Measurements from ENCODE around the gene SLC35E1. TPM values are rescaled to one million over a fixed set of nuclear protein-coding genes. Genes with fewer than 3 reads are reported as not detected.

SLC35E1 gene
- total RNA-seq, 2 experiments from 2014 or later = 40.6 to 43.1 TPM

DNA sequence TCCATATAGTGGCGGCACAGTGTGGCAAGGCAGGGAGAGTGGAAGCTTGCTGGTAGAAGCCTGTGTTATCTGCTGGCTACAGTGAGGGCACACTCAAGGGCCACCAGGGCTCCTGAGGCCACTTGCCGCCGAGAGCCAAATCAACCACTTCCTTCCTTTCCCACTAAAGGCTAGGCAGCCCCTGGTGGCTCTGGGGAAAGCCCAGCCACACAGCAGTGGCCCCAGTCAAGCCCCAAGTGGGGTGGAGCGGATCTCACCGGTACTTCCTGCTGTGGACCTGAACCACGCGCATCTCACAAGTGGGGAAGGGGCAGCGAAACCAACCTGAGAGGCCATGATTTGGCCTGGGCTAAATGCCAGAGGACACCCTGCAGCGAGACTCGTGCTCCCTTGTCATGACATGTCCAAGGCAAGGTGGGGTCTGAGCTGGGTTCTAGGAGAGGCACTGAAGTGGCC lies 21.9 kb upstream of the SLC35E1 start:
- Mint-ChIP-seq H3K9me3 (no peaks in the 10 kb centered on the region), H3K36me3 (ENCODE audit: low read depth) (peaks cover 5% of the 10 kb centered on the region), H3K27ac (peak overlapping the region; percentile 91), H3K4me1 (peaks cover 77% of the 10 kb centered on the region), H3K27me3 (no peaks in the 10 kb centered on the region), H3K4me3 (peak overlapping the region; percentile 65)
- ChIA-PET POLR2A (interaction anchor here (0.6 kb wide), 1 partner anchor 129 kb away, joined by 3 read pairs; no protein-coding TSS in a partner anchor), CTCF (interaction anchor here (1.3 to 1.5 kb wide), 2 partner anchors 10 to 24 kb away, joined by 3 to 6 read pairs; no protein-coding TSS in a partner anchor)
- peak; percentile 61 for DNase-seq

DNA sequence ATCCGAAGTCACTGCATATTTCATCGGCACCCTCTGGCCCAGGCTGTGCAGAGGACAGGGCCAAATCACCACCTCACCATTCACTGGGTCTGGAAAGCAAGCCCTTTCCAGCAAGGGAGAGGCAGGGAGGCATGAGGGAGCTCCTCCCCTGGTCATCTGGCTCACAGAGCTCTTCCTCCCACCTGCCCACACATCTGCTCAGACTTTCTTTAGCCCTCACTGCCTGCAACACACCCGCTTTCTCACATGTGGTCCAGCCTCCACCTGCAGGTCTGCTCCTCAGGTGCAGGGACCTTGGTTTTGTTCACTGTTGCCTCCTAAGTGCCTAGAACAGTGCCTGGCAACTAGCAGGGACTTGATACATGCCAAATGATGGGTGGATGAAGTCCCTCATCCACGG lies 21.0 kb upstream of the SLC35E1 start:
- H3K36me3 Mint-ChIP-seq (ENCODE audit: low read depth) = peaks cover 5% of the 10 kb centered on the region
- ChIA-PET POLR2A (no interaction called here), CTCF (interaction anchor here (1.5 kb wide), 1 partner anchor 9 kb away, joined by 6 read pairs; no protein-coding TSS in a partner anchor)
- no peaks in the 10 kb centered on the region for H3K27me3 Mint-ChIP-seq
- no peaks in the 10 kb centered on the region for H3K9me3 Mint-ChIP-seq
- no peak overlapping the region for H3K4me3 Mint-ChIP-seq
- H3K4me1 Mint-ChIP-seq = peaks cover 83% of the 10 kb centered on the region
- DNase-seq = no peak
- H3K27ac Mint-ChIP-seq = no peak overlapping the region

GRCh38 chr19:16591803-16592556 lies 19.8 kb upstream of the SLC35E1 start:
- CTCF ChIA-PET = interaction anchor here (1.0 to 1.3 kb wide), 4 partner anchors 8 to 18 kb away, joined by 3 to 4 read pairs (median 3); no protein-coding TSS in a partner anchor
- peaks cover 88% of the 10 kb centered on the region for H3K4me1 Mint-ChIP-seq
- POLR2A ChIA-PET = no interaction called here

GRCh38 chr19:16590876-16591802 lies 18.9 kb upstream of the SLC35E1 start:
- Mint-ChIP-seq H3K27ac (no peak overlapping the region), H3K4me1 (peaks cover 90% of the 10 kb centered on the region), H3K36me3 (ENCODE audit: low read depth) (peaks cover 5% of the 10 kb centered on the region), H3K27me3 (no peaks in the 10 kb centered on the region), H3K9me3 (no peaks in the 10 kb centered on the region), H3K4me3 (no peak overlapping the region)
- DNase-seq = no peak
- ChIA-PET CTCF (interaction anchor here (1.1 to 1.3 kb wide), 3 partner anchors 10 to 19 kb away, joined by 3 to 4 read pairs (median 3); no protein-coding TSS in a partner anchor), POLR2A (no interaction called here)

More at GRCh38 chr19:16591803-16592556, 19.8 kb upstream of the SLC35E1 start:
- H3K27ac Mint-ChIP-seq = no peak overlapping the region
- H3K36me3 Mint-ChIP-seq (ENCODE audit: low read depth) = peaks cover 5% of the 10 kb centered on the region
- H3K9me3 Mint-ChIP-seq = no peaks in the 10 kb centered on the region
- no peak overlapping the region for H3K4me3 Mint-ChIP-seq
- no peaks in the 10 kb centered on the region for H3K27me3 Mint-ChIP-seq
- DNase-seq = no peak

GRCh38 chr19:16589917-16590316 lies 17.7 kb upstream of the SLC35E1 start:
- DNase-seq = no peak
- POLR2A ChIA-PET = no interaction called here
- H3K4me1 Mint-ChIP-seq = peaks cover 90% of the 10 kb centered on the region
- CTCF ChIA-PET = interaction anchor here (0.9 kb wide), 1 partner anchor 10 kb away, joined by 3 read pairs; no protein-coding TSS in a partner anchor
- no peak overlapping the region for H3K27ac Mint-ChIP-seq
- no peak overlapping the region for H3K4me3 Mint-ChIP-seq
- H3K27me3 Mint-ChIP-seq = no peaks in the 10 kb centered on the region
- H3K36me3 Mint-ChIP-seq (ENCODE audit: low read depth) = peaks cover 5% of the 10 kb centered on the region
- no peaks in the 10 kb centered on the region for H3K9me3 Mint-ChIP-seq

- peak overlapping the region; percentile 88 for H3K27ac Mint-ChIP-seq
- peaks cover 90% of the 10 kb centered on the region for H3K4me1 Mint-ChIP-seq
- peaks cover 5% of the 10 kb centered on the region for H3K36me3 Mint-ChIP-seq (ENCODE audit: low read depth)
- DNase-seq = no peak
- no peaks in the 10 kb centered on the region for H3K27me3 Mint-ChIP-seq
- POLR2A ChIA-PET = interaction anchor here (0.6 kb wide), 1 partner anchor 1256 kb away, joined by 3 read pairs; no protein-coding TSS in a partner anchor
- no peak overlapping the region for H3K4me3 Mint-ChIP-seq
- H3K9me3 Mint-ChIP-seq = no peaks in the 10 kb centered on the region
- CTCF ChIA-PET = interaction anchor here (1.3 to 1.7 kb wide), 2 partner anchors 10 to 38 kb away, joined by 3 to 4 read pairs; no protein-coding TSS in a partner anchor
Measured at GRCh38 chr19:16588824-16589577, 16.8 kb upstream of the SLC35E1 start.

DNA sequence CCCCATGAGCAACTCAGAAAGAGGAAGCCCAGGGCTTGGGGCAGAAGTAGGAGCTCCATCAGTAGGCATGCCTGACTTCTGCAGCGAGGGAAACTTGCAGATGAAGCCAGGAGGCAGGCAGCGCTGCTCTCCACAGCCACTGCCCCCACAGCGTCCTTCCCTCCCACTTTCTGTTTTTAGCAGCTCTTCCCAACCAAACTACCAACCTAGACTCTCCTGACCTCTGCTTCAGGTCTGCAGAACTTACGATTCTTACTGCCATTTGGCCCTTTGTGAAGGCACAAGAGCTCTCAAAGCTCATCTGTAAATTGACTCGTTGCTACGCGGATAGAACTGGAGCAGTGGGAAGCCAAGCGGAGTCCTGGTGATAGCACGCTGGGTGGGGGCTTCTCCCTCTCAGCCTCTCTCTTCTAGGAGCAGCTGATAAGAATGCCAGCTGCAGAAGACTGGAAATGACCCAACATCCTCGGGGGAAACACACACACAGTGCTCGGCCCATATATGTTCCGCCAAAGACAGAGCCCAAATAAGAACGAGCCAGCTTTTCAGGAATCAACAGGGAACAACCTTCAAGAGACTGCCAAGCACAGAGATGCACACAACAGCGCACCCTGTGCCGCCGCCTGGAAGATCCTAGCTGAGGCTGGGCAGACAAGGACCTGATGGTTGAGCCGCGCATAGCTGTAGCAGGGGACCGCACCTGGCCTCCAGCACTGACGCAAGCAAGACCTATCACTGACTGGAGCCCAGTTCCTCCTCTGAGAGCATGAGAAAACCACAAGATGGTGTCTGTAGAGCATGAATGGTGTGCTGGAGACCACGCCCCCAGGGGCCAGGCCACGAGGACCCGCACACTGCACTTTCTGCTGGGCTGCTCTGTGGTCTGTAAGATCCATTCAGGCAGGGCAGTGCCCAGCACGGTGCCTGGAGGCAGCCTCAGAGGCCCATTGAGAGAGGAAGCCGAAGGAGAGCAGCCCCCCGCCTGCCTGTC lies 15.9 kb upstream of the SLC35E1 start:
- H3K27me3 Mint-ChIP-seq = no peaks in the 10 kb centered on the region
- peak overlapping the region; percentile 88 for H3K27ac Mint-ChIP-seq
- DNase-seq = peak; percentile 66
- ChIA-PET CTCF (interaction anchor here (0.6 to 1.9 kb wide), 8 partner anchors 9 to 214 kb away, joined by 3 to 4 read pairs (median 4); no protein-coding TSS in a partner anchor), POLR2A (interaction anchor here (0.6 to 1.3 kb wide), 3 partner anchors 40 to 1500 kb away, joined by 3 to 5 read pairs (median 3); partner anchors contain the start of gene MED26)
- peak overlapping the region; percentile 58 for H3K4me3 Mint-ChIP-seq
- H3K36me3 Mint-ChIP-seq (ENCODE audit: low read depth) = peaks cover 2% of the 10 kb centered on the region
- H3K9me3 Mint-ChIP-seq = no peaks in the 10 kb centered on the region
- H3K4me1 Mint-ChIP-seq = peaks cover 90% of the 10 kb centered on the region

DNA sequence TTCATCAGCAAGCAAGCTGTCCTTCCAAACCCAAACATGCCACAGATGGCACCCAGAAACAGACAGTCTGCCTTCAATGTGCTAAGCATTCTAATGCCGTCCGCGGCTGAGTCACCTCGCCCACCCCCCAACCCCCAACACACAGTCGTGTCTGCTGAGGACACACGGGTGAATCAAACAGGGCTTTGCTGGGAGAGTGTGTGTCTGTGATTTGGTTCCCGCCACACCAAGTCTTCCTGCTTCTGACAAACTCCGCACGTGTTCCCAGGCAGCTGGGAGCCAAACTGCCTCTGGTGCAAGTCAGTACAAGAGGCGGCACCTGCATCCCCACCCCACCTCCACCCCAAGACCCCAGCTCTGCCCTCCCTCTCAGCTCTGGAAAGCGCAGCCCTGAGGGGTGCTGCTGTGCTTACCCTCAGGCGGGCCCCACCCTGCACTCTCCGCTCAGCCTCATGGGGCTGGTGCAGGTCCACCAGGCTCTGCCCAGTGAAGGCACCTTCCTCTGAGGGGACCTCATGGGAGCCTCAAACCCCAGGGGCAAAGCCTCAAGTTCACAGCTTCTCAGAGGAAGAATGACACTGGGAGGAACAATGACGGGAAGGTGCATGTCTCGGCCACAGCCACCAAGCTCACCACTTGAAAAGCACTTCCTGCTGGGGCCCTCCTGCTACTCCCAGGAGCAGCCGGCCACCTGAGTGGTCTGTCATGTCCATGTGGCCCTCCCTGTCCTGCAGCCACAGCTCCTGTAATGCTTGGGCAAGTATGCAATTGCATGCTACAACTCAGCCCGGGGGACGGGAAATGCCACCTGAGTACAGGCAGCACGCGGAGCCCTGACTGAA lies 15.0 kb upstream of the SLC35E1 start:
- DNase-seq = peak; percentile 72
- Mint-ChIP-seq H3K36me3 (ENCODE audit: low read depth) (no peaks in the 10 kb centered on the region), H3K4me3 (peak overlapping the region; percentile 58), H3K9me3 (no peaks in the 10 kb centered on the region), H3K27me3 (no peaks in the 10 kb centered on the region), H3K4me1 (peaks cover 90% of the 10 kb centered on the region), H3K27ac (peak overlapping the region; percentile 88)
- ChIA-PET POLR2A (interaction anchor here (1.3 kb wide), 1 partner anchor 41 kb away, joined by 5 read pairs; the partner anchor contains the start of gene MED26), CTCF (interaction anchor here (0.5 to 1.9 kb wide), 10 partner anchors 9 to 215 kb away, joined by 3 to 5 read pairs (median 4); no protein-coding TSS in a partner anchor)

- no peaks in the 10 kb centered on the region for H3K27me3 Mint-ChIP-seq
- H3K36me3 Mint-ChIP-seq (ENCODE audit: low read depth) = no peaks in the 10 kb centered on the region
- H3K4me3 Mint-ChIP-seq = peak overlapping the region; percentile 58
- no peak for DNase-seq
- ChIA-PET POLR2A (interaction anchor here (1.3 kb wide), 1 partner anchor 42 kb away, joined by 5 read pairs; the partner anchor contains the start of gene MED26), CTCF (interaction anchor here (0.5 to 1.9 kb wide), 4 partner anchors 23 to 42 kb away, joined by 3 to 5 read pairs (median 4); no protein-coding TSS in a partner anchor)
- H3K27ac Mint-ChIP-seq = peak overlapping the region; percentile 88
- peaks cover 90% of the 10 kb centered on the region for H3K4me1 Mint-ChIP-seq
- H3K9me3 Mint-ChIP-seq = no peaks in the 10 kb centered on the region
Measured at GRCh38 chr19:16586477-16586871, 14.3 kb upstream of the SLC35E1 start.

DNA sequence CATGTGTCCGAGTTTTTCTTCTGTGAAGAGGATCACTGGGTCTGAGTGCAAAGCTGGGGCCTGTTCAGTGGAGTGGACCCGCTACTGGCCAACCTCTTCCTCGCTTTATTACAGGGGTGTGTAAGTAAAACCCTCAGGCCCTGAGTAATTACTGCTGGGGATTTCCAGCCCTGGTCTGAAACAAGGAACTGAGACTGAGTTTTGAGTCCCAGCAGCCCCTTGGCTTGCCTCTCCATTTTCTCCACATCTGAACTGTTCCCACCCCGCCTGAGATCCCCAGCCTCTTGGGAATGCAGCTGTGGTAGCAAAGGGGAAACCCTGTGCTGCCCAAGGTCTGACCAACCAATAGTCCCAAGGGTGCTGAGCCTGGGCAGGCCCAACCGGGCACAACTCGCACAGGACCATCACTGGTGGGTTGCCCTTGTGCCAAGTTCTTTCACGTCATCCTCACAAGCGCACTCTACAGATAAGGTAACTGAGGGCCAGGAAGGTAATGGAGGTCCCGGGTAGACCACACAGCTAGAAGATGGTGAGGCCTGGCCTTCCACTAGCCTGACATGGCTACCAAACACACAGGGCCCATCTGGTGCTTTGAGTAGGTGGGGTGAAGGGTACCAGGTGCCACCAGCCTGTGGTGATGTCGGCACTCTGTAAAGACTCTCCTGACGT lies 13.7 kb upstream of the SLC35E1 start:
- ChIA-PET CTCF (interaction anchor here (0.6 kb wide), 1 partner anchor 115 kb away, joined by 4 read pairs; no protein-coding TSS in a partner anchor), POLR2A (no interaction called here)
- H3K4me1 Mint-ChIP-seq = peaks cover 87% of the 10 kb centered on the region
- H3K27ac Mint-ChIP-seq = peak overlapping the region; percentile 88
- H3K36me3 Mint-ChIP-seq (ENCODE audit: low read depth) = no peaks in the 10 kb centered on the region
- peak overlapping the region; percentile 58 for H3K4me3 Mint-ChIP-seq
- DNase-seq = no peak
- no peaks in the 10 kb centered on the region for H3K9me3 Mint-ChIP-seq
- H3K27me3 Mint-ChIP-seq = no peaks in the 10 kb centered on the region

Measured in activated CD4-positive, alpha-beta T cell treated with anti-CD3 and anti-CD28 coated beads, Interleukin-2, amount 10 ng/mL, durations not matched to agents 7 days and 5 days (primary cell).